Stimulated activated CD8-positive, alpha-beta memory T cell treated with anti-CD3 and anti-CD28 coated beads, Interleukin-7, amount 100 ng/mL, for 4 hours (primary cell): ENCODE data around the gene AMY1B.
"Not testable (repeated sequence)": the region's sequence is repeated elsewhere in the genome, so short reads cannot be mapped to it uniquely, and the experiment has no call there.

ENCODE experiments used
- DNase-seq, 2 donors: peaks; one replicate each; pipeline ENCODE4 v3.0.0-alpha.2; 2020; ENCODE audit warnings: low read depth in 2 of 2

Gene AMY1B

GRCh38 chr1:103696110-103696509 lies at the start of gene AMY1B:
AMY1B (minus strand) TSS chr1:103696210; CDS start chr1:103695639, 571 bp downstream.
- DNase-seq, result not testable (repeated sequence)

GRCh38 chr1:103745040-103745439 lies 49.0 kb upstream of the AMY1B start:
- not testable (repeated sequence) for DNase-seq

GRCh38 chr1:103744449-103744848 lies 48.4 kb upstream of the AMY1B start:
- DNase-seq, result not testable (repeated sequence)

GRCh38 chr1:103738031-103738430 lies 42.0 kb upstream of the AMY1B start:
- DNase-seq, result not testable (repeated sequence)

- DNase-seq, result not testable (repeated sequence)
Observed at GRCh38 chr1:103735334-103735733, 39.3 kb upstream of the AMY1B start.

GRCh38 chr1:103721473-103721872 lies 25.5 kb upstream of the AMY1B start:
- not testable (repeated sequence) for DNase-seq

GRCh38 chr1:103717404-103717803 lies 21.4 kb upstream of the AMY1B start:
- not testable (repeated sequence) for DNase-seq

GRCh38 chr1:103710381-103710780 lies 14.4 kb upstream of the AMY1B start:
- DNase-seq, result not testable (repeated sequence)

- DNase-seq, result not testable (repeated sequence)
Observed at GRCh38 chr1:103707670-103708069, 11.7 kb upstream of the AMY1B start.

GRCh38 chr1:103701256-103701655 lies 5.2 kb upstream of the AMY1B start:
- not testable (repeated sequence) for DNase-seq

- DNase-seq, result not testable (repeated sequence)
Observed at GRCh38 chr1:103700669-103701068, 4.7 kb upstream of the AMY1B start.

GRCh38 chr1:103697430-103697829 lies 1.4 kb upstream of the AMY1B start:
- DNase-seq, result not testable (repeated sequence)

GRCh38 chr1:103676335-103676734 lies 19.7 kb downstream of the AMY1B start:
- not testable (repeated sequence) for DNase-seq

- DNase-seq, result not testable (repeated sequence)
Observed at GRCh38 chr1:103655460-103655859, 40.5 kb downstream of the AMY1B start, which contains the start of gene AMY1A. AMY1A (plus strand) TSS chr1:103655760; CDS start chr1:103656331, 571 bp downstream.

GRCh38 chr1:103654133-103654532 lies 41.9 kb downstream of the AMY1B start:
- not testable (repeated sequence) for DNase-seq

- DNase-seq, result not testable (repeated sequence)
Observed at GRCh38 chr1:103650889-103651288, 45.1 kb downstream of the AMY1B start.

GRCh38 chr1:103650305-103650704 lies 45.7 kb downstream of the AMY1B start:
- DNase-seq, result not testable (repeated sequence)

- DNase-seq, result not testable (repeated sequence)
Observed at GRCh38 chr1:103643908-103644307, 52.1 kb downstream of the AMY1B start.

GRCh38 chr1:103641194-103641593 lies 54.8 kb downstream of the AMY1B start:
- DNase-seq, result not testable (repeated sequence)
